ENCODE data around the gene TFDP1.

Gene TFDP1

DNA sequence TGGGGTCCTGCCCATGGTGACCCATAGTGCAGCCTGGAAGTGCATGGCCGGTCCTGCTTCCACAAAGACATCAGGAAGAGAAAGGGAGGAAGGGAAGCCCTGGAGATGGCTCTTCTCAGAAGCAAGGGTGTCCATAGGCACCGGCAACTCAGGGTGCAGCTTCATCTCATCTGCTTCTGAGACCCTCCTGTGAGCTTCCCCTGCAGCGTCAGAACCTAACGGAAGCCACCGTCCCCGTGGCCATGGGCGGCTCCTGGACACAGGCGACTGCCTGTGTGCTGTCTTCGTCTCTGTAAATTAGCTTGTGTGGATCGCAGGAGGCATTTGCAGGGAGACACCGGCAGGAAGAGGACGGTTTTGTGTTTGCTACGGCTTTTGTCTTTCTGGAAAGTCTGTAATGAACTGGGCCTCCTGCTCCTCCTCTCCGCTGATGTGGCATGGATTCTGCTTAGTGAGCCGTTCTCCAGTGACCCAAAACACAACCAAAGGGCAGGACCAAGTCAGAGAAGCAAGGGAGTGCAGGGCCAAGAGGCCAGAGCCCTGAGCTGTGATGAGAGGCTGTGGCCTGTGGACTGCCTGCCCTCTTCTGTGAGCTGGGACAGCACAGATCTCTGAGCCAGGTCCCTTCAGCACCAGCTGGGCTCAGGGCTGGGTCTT lies 70.9 kb downstream of the TFDP1 start:
- H3K4me3 ChIP-seq (ENCODE audit: low read length), result no peak overlapping the region
- TF ChIP-seq, protein P1, sequence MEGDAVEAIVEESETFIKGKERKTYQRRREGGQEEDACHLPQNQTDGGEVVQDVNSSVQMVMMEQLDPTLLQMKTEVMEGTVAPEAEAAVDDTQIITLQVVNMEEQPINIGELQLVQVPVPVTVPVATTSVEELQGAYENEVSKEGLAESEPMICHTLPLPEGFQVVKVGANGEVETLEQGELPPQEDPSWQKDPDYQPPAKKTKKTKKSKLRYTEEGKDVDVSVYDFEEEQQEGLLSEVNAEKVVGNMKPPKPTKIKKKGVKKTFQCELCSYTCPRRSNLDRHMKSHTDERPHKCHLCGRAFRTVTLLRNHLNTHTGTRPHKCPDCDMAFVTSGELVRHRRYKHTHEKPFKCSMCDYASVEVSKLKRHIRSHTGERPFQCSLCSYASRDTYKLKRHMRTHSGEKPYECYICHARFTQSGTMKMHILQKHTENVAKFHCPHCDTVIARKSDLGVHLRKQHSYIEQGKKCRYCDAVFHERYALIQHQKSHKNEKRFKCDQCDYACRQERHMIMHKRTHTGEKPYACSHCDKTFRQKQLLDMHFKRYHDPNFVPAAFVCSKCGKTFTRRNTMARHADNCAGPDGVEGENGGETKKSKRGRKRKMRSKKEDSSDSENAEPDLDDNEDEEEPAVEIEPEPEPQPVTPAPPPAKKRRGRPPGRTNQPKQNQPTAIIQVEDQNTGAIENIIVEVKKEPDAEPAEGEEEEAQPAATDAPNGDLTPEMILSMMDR (conservative IDR thresholded peaks at IDR 0.05; ENCODE audit: low read depth, low read length), result no peak
- no peak for DNase-seq (ENCODE audit: low read depth)

DNA sequence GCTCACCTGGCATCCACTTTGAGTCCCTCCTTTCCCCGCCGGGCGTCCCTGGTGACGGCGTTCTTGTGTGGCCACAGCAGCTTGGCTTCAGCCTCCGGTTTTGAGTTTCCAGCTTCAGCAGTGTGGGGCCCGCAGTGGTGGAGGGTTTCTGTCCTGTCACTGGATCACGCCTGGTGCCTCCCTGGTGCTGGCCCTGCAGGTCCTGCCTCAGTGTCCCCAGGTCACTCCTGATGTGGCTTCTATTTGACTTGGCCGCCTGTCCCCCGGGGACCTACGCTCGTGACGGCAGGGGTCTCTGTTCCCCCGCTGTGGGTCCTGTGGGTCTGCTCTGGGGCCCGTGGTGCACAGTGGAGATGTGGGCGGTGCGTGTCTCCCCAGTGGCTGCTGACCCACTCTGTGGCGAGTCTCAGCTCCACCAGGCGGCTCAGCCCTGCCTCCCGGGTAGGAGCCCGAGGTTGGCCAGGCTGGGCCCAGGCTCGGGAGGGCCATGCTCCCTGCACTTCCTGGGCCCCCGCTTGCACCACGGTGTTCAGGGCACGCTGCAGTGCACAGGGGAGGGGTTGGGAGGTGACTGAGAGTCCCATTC lies 71.5 kb downstream of the TFDP1 start:
- TF ChIP-seq, protein P1 (conservative IDR thresholded peaks at IDR 0.05; ENCODE audit: low read depth, low read length), result no peak
- no peak for DNase-seq (ENCODE audit: low read depth)
- H3K4me3 ChIP-seq (ENCODE audit: low read length), result no peak overlapping the region

DNA sequence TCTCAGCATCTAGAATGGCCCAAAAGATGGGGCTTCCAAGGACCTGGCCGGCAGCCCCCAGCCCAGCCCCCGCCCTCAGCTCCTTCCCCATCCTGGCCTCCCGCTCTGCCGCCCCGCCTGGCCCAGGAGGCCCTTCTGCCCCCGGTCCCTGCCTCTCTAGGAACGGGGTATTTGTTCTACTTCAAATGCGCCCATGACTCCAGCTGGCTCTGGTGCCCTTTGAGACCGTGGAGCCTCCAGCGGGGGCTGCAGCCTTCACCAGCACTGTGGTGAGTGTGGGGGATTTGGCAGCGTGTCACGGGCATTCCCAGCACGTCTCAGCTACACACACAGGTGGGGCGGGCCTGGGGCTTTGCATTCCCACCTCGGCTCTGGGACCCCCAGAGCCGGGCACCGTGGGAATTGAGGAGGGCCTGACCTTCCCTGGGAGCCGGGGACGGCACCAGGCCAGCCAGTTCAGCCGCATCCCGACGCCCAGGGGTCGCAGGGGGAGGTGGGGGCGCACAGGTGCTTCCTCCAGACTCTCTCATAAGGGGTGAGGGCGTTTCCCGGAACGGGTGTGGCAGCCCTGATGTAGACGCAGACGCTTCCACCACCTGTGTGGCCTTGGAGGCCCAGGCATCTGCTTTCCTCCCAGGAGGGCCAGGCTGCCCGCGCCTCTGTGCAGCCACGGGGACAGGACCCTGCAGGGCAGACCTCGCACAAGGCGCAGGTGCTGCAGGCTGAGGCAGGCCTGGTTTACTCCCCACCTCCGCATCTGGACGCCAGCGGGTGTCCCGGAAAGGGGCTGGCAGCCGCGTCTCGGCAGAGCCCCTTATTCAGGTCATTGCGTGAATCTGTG lies 72.5 kb downstream of the TFDP1 start:
- no peak for DNase-seq (ENCODE audit: low read depth)
- TF ChIP-seq, protein P1 (conservative IDR thresholded peaks at IDR 0.05; ENCODE audit: low read depth, low read length), result no peak
- no peak overlapping the region for H3K4me3 ChIP-seq (ENCODE audit: low read length)

DNA sequence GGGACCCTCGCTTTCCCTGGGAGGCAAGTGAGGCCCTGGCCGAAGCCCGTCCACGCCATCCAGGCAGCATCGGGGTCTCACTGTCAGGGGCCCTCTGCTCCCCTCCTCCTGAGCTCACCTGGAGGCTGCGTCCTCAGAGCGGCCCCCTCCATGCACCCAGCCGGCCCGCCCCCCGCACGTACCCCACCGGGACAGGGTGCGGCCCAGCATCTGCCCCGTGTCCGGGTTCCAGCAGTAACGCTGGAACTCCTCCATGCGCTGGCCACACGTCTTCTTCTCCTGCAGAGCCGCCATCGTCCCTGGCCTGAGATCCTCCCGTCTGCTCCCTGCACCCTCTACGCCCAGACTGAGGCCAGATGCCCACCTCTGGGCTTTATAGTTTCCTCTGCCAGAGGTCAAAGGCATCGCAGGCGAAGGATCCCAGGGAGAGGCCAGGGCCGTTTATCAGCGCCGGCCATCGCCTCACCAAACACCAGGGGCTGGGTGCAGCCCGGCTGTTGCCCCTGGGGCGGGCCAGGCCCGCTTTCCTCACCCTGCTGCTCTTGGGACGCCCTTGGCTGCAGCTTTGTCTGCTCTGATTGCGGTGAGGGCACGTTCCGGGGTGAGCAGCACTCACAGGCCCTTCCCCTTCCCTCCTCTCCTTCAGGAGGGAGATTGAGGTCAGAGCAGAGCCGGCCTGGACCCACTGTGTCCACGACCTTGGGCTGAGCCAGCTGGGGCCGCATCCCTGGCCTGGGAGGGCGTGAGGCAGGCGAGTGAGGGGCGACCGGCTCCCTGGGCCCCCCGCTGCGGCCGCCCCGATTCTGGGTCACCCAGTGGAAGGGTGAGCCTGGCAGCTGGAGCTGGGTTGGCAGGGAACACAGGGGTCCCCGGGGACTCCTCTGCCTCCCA lies 73.5 kb downstream of the TFDP1 start, which contains the start of gene ATP4B:
Gene ATP4B, minus strand, starts transcription at position 348 of the 891 bp plus-strand sequence. Its CDS starts 54 bp downstream, at position 294.
- TF ChIP-seq, protein P1 (conservative IDR thresholded peaks at IDR 0.05; ENCODE audit: low read depth, low read length), result no peak
- DNase-seq (ENCODE audit: low read depth), result no peak
- H3K4me3 ChIP-seq (ENCODE audit: low read length), result no peak within 1 kb of the TSS

DNA sequence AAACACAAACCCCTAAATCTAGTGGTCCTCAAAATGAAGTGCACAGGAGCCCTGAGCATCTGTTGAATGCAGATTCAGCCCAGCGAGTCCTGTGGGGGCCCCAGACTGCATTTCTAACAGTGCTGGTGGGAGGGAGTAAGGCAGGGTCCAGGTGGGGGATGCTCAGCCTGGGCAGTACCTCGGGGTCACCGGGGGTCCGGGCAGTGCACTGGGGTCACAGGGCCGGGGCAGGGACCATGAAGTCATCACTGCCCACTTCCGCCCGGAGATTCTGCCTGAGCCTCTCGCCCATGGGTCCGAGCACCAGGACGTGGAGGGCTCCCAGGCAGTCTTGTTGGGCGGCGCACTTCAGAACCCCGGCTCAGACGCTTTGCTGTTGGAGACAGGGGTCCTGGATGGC lies 74.3 kb downstream of the TFDP1 start:
- TF ChIP-seq, protein P1 (conservative IDR thresholded peaks at IDR 0.05; ENCODE audit: low read depth, low read length), result no peak
- no peak overlapping the region for H3K4me3 ChIP-seq (ENCODE audit: low read length)
- no peak for DNase-seq (ENCODE audit: low read depth)

DNA sequence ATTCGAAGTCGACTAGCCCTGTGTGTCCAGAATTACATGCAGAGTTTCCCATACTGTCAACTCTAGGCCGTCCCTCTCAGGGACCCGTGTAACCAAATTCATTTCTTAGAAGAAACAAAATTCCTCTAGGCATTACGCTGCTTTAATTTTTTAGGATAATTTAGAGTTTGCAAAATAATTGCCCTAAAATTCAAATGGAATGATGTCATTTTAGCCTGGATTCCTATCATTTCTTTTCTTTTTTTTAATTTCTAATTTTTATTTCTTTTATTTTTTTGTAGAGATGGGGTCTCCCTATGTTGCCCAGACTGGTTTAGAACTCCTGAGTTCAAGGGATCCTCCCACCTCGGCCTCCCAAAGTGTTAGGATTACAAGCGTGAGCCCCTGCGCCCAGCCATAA lies 74.8 kb downstream of the TFDP1 start:
- DNase-seq (ENCODE audit: low read depth), result no peak
- TF ChIP-seq, protein P1 (conservative IDR thresholded peaks at IDR 0.05; ENCODE audit: low read depth, low read length), result no peak
- H3K4me3 ChIP-seq (ENCODE audit: low read length), result no peak overlapping the region

All from retinal pigment epithelial cell (primary cell).